Smooth muscle cell (in vitro differentiated cells): ENCODE results near the gene ALG14. TPM values are rescaled to one million over a fixed set of nuclear protein-coding genes. Genes with fewer than 3 reads are reported as not detected.

ENCODE experiments used
- DNase-seq: peaks from one replicate; lab custom pipeline; 2025; ENCODE audit not compliant: unreplicated experiment; lab: John Stamatoyannopoulos, UW
- H2AFZ ChIP-seq: fragments of 200-600 bp; sonication (generic); 2 replicates; pipeline ENCODE4 v1.6.0; 2016; ENCODE audit warnings: antibody characterized with exemption, low read depth, mild to moderate bottlenecking
- H3F3A ChIP-seq: fragments of 200-600 bp; sonication (generic); 2 replicates; pipeline ENCODE4 v1.6.0; 2017; ENCODE audit warnings: antibody characterized with exemption, low read depth
- H3K27ac ChIP-seq: fragments of 200-600 bp; sonication (generic); 2 replicates; pipeline ENCODE4 v1.5.1; 2016; ENCODE audit warnings: low read depth, mild to moderate bottlenecking
- H3K27me3 ChIP-seq: fragments of 200-600 bp; sonication (generic); 2 replicates; pipeline ENCODE4 v1.6.1; 2016; ENCODE audit warnings: low read depth, mild to moderate bottlenecking
- H3K36me3 ChIP-seq: fragments of 200-600 bp; sonication (generic); 2 replicates; pipeline ENCODE4 v1.5.1; 2016; ENCODE audit warnings: low read depth
- H3K4me1 ChIP-seq: fragments of 200-600 bp; sonication (generic); 2 replicates; pipeline ENCODE4 v1.5.1; 2016; ENCODE audit warnings: low read depth
- H3K4me2 ChIP-seq: fragments of 200-600 bp; sonication (generic); 2 replicates; pipeline ENCODE4 v1.6.0; 2016; ENCODE audit warnings: mild to moderate bottlenecking
- H3K4me3 ChIP-seq: fragments of 200-600 bp; sonication (generic); 2 replicates; pipeline ENCODE4 v1.5.1; 2016; ENCODE audit warnings: mild to moderate bottlenecking
- H3K79me2 ChIP-seq: fragments of 200-600 bp; sonication (generic); 2 replicates; pipeline ENCODE4 v1.6.0; 2016; ENCODE audit warnings: low read depth, mild to moderate bottlenecking
- H3K9ac ChIP-seq: fragments of 200-600 bp; sonication (generic); 2 replicates; pipeline ENCODE4 v1.6.0; 2016; ENCODE audit warnings: low read depth
- H3K9me3 ChIP-seq: fragments of 200-600 bp; sonication (generic); replicated peaks from 2 replicates; pipeline ENCODE4 v1.5.1; 2016; ENCODE audit warnings: low read depth
- H4K20me1 ChIP-seq: fragments of 200-600 bp; sonication (generic); 2 replicates; pipeline ENCODE4 v1.6.0; 2016; ENCODE audit warnings: low read depth
- WGBS: methylation state at CpG from one replicate; pipeline ENCODE4 v1.1.7; 2016; ENCODE audit warnings: low lambda C conversion rate; 5-methylcytosine and 5-hydroxymethylcytosine counted together
- polyA plus RNA-seq: library from polyadenylated mRNA; unstranded; fragments of >200 nt; fragmentation: Nextera tagmentation; extraction: Ambion mirVana; gene quantifications from 2 replicates; pipeline ENCODE4 v1.2.1, GENCODE V29; 2016
- total RNA-seq: library from RNA; depleted of rRNA; stranded (reverse); fragments of >200 nt; gene quantifications from 2 replicates; pipeline ENCODE4 v1.2.3, GENCODE V29; 2014
- TF ChIP-seq, protein P1 (sequence below): fragments of 200-600 bp; sonication (generic); IDR thresholded peaks from 2 replicates; pipeline ENCODE4 v1.5.1; 2017; ENCODE audit warnings: borderline replicate concordance, mild to moderate bottlenecking, antibody characterized with exemption; ENCODE audit not compliant: insufficient read depth, poor library complexity, severe bottlenecking

Gene ALG14
- total and polyA plus RNA-seq, 2 experiments from 2014 or later = 2.4 to 5.5 TPM

DNA sequence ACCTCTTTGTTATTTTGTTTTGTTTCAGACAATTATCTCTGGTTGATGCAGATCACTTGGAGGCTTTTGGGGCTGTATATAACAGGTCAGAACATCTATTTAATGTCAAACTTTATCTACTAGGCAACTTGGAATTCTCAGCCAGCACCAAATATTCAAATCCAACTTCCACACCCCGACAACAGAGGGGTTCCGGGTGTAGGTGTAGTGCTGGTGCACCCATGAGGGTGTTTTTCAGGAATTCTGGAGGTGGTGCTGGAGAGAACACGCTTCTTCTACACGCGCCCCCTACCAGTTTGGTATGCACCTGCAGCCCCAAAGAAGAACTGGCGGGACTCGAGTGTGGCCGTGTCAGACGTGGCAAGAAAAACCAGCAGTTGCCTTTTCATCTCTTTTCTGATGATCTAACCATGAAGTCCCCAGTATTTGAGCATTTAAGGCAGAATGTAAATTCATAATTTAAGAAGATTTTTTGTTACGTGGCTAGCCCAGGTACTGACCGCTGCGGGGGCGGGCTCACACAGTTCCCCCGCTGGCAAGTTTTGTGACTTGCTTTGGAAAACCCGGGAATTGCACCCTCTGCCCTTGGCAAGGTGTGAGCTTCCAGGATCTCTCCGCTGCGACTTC lies 43.9 kb upstream of the ALG14 start:
- Histone ChIP-seq H3K4me2 (peak overlapping the region; percentile 88), H3K9ac (no peak overlapping the region), H3K79me2 (no peaks in the 10 kb centered on the region), H3F3A (no peaks in the 10 kb centered on the region), H3K27ac (no peak overlapping the region), H3K9me3 (no peaks in the 10 kb centered on the region), H3K27me3 (peaks cover 24% of the 10 kb centered on the region), H3K36me3 (no peaks in the 10 kb centered on the region), H3K4me1 (no peaks in the 10 kb centered on the region), H4K20me1 (no peaks in the 10 kb centered on the region), H2AFZ (peak overlapping the region; percentile 78), H3K4me3 (peak overlapping the region; percentile 66)
- 2% methylated on average over 17 of the region's 17 CpGs for WGBS
- no peak for DNase-seq
- TF ChIP-seq, protein P1, sequence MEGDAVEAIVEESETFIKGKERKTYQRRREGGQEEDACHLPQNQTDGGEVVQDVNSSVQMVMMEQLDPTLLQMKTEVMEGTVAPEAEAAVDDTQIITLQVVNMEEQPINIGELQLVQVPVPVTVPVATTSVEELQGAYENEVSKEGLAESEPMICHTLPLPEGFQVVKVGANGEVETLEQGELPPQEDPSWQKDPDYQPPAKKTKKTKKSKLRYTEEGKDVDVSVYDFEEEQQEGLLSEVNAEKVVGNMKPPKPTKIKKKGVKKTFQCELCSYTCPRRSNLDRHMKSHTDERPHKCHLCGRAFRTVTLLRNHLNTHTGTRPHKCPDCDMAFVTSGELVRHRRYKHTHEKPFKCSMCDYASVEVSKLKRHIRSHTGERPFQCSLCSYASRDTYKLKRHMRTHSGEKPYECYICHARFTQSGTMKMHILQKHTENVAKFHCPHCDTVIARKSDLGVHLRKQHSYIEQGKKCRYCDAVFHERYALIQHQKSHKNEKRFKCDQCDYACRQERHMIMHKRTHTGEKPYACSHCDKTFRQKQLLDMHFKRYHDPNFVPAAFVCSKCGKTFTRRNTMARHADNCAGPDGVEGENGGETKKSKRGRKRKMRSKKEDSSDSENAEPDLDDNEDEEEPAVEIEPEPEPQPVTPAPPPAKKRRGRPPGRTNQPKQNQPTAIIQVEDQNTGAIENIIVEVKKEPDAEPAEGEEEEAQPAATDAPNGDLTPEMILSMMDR = peak; percentile 35

DNA sequence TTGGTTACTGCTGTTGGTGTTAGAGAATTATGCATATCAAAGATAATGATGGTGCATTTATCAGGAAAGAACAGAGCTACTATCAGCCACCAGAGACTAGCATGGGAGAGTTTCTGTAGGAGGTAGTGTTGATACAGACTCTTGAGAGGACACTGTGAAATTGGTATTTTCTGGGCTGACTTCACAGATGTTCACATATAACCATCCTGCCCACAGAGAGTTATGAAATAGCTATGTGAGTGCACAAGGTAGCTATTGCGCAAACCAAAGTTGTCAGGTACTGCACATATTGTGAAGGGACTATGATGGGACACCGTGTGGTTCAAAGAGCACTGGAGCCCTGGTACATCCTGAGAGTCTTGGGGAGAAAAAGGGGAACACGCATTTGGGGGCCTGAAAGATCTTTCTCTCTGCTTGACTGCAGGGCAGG lies 43.0 kb upstream of the ALG14 start:
- no peak for DNase-seq
- Histone ChIP-seq H3K27ac (no peak overlapping the region), H3K79me2 (no peaks in the 10 kb centered on the region), H3F3A (no peaks in the 10 kb centered on the region), H3K4me3 (no peak overlapping the region), H3K36me3 (no peaks in the 10 kb centered on the region), H2AFZ (no peak overlapping the region), H3K9ac (no peak overlapping the region), H3K9me3 (no peaks in the 10 kb centered on the region), H3K4me1 (no peaks in the 10 kb centered on the region), H3K27me3 (peaks cover 24% of the 10 kb centered on the region), H3K4me2 (no peak overlapping the region), H4K20me1 (no peaks in the 10 kb centered on the region)
- TF ChIP-seq, protein P1 = no peak
- WGBS = 80% methylated on average over 3 of the region's 3 CpGs

DNA sequence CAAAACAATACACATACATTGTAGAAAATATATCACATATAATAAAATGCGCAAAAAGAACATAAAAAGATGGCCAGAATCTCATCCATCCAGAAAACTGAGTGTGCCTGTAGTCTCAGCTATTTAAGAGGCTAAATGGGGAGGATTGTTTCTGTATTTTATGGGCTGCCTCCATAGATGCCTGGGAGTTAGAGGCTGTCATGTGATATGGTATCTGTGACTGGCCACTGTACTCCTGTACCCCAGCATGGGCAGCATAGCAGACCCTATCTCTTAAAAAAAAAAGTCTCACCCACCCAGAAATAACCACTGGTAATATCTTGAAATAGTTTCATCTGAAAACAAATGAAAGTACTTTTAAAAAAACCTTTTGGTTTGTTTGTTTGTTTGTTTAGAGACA lies 40.9 kb upstream of the ALG14 start:
- H3K79me2 ChIP-seq = no peaks in the 10 kb centered on the region
- TF ChIP-seq, protein P1 = no peak
- no peak overlapping the region for H2AFZ ChIP-seq
- no peaks in the 10 kb centered on the region for H4K20me1 ChIP-seq
- H3K9me3 ChIP-seq = no peaks in the 10 kb centered on the region
- 97% methylated on average over 1 of the region's 1 CpG for WGBS
- H3K27ac ChIP-seq = no peak overlapping the region
- no peaks in the 10 kb centered on the region for H3K36me3 ChIP-seq
- no peak overlapping the region for H3K4me2 ChIP-seq
- DNase-seq = no peak
- peaks cover 10% of the 10 kb centered on the region for H3K27me3 ChIP-seq
- no peak overlapping the region for H3K9ac ChIP-seq
- H3K4me1 ChIP-seq = no peaks in the 10 kb centered on the region
- H3K4me3 ChIP-seq = no peak overlapping the region
- H3F3A ChIP-seq = no peaks in the 10 kb centered on the region

DNA sequence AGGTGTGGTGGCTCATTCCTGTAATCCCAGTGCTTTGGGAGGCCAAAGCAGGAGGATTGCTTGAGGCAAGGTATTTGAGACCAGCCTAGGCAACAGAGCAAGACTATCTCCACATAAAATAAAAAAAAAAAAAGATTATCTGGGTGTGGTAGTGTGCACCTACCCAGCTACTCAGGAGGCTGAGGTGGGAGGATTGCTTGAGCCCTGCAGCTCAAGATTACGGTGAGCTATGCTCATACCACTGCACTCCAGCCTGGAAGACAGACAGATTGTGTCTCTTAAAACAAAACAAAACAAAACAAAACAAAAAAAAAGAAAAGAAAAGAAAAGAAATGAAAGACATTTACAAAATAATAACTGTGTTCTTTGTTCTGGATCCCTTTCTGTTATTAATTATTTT lies 38.3 kb upstream of the ALG14 start:
- Histone ChIP-seq H3K9me3 (no peaks in the 10 kb centered on the region), H3F3A (no peaks in the 10 kb centered on the region), H3K79me2 (no peaks in the 10 kb centered on the region), H2AFZ (no peak overlapping the region), H4K20me1 (no peaks in the 10 kb centered on the region), H3K4me2 (no peak overlapping the region), H3K4me1 (no peaks in the 10 kb centered on the region), H3K27me3 (no peaks in the 10 kb centered on the region), H3K4me3 (no peak overlapping the region), H3K9ac (no peak overlapping the region), H3K27ac (no peak overlapping the region), H3K36me3 (no peaks in the 10 kb centered on the region)
- TF ChIP-seq, protein P1 = no peak
- no peak for DNase-seq
- 92% methylated on average over 1 of the region's 1 CpG for WGBS
